ENCODE data around the gene PCDHGC3. TPM values are rescaled to one million over a fixed set of nuclear protein-coding genes. Genes with fewer than 3 reads are reported as not detected.

The PCDHGC3 gene
- total and polyA plus RNA-seq, 7 donors: 7.3 to 25.2 (median 10.4) TPM

GRCh38 chr5:141512390-141512910 is 36.7 kb downstream of the PCDHGC3 start:
- TF ChIP-seq CTCF (IDR thresholded peaks at IDR 0.05): peak; percentile 83
- DNase-seq: peak; percentile 87 to 90
- H3K4me3 ChIP-seq: peak overlapping the region; percentile 61
- H3K9me3 ChIP-seq: no peaks in the 10 kb centered on the region
- intact Hi-C loops (cut with DNase I): loop anchor here in 1 of 2 donors (5.0 kb wide), 2 partner anchors 35 to 80 kb away; partner anchors contain the start of genes PCDHGA12 and PCDHGC3
- H3K27ac ChIP-seq: peak overlapping the region; percentile 90
- ATAC-seq: peak; percentile 23 to 54 (median 35)
- 24 to 32% (median 31%) methylated on average over 25 to 28 of the region's 28 CpGs for WGBS, 3 donors
- peaks cover 6 to 37% of the 10 kb centered on the region in 2 donors for H3K36me3 ChIP-seq (ENCODE audit: insufficient read depth in 1 of 2, low read depth in 1 of 2)
- peaks cover 61% of the 10 kb centered on the region for H3K4me1 ChIP-seq
- no peaks in the 10 kb centered on the region for H3K27me3 ChIP-seq (ENCODE audit: insufficient read depth in 3 of 3, low read length in 2 of 3)

- DNase-seq (peak in 1 of 2 donors; percentile 44), ATAC-seq (peak; percentile 4 to 22 (median 12))
- Histone ChIP-seq H3K9me3 (no peaks in the 10 kb centered on the region), H3K36me3 (ENCODE audit: insufficient read depth in 1 of 2, low read depth in 1 of 2) (peaks cover 6 to 42% of the 10 kb centered on the region in 2 donors), H3K27ac (peak overlapping the region; percentile 90), H3K4me3 (peak overlapping the region; percentile 61), H3K27me3 (ENCODE audit: insufficient read depth in 3 of 3, low read length in 2 of 3) (no peaks in the 10 kb centered on the region), H3K4me1 (peaks cover 60% of the 10 kb centered on the region)
- 5 to 9% (median 6%) methylated on average over 41 to 43 of the region's 43 CpGs for whole genome bisulfite sequencing, 3 donors
- intact Hi-C loops (cut with DNase I): loop anchor here in 1 of 2 donors (5.0 kb wide), 2 partner anchors 36 to 81 kb away; partner anchors contain the start of genes PCDHGA12 and PCDHGC3
- TF ChIP-seq CTCF (IDR thresholded peaks at IDR 0.05): no peak
Observed at GRCh38 chr5:141512911-141513626, 37.3 kb downstream of the PCDHGC3 start.

GRCh38 chr5:141513627-141514329 is 38.0 kb downstream of the PCDHGC3 start:
- H3K36me3 ChIP-seq (ENCODE audit: insufficient read depth in 1 of 2, low read depth in 1 of 2): peaks cover 6 to 49% of the 10 kb centered on the region in 2 donors
- no peaks in the 10 kb centered on the region for H3K27me3 ChIP-seq (ENCODE audit: insufficient read depth in 3 of 3, low read length in 2 of 3)
- no peak for TF ChIP-seq CTCF (IDR thresholded peaks at IDR 0.05)
- peak; percentile 80 to 84 for DNase-seq
- ATAC-seq: peak; percentile 65 to 74 (median 70)
- WGBS, 3 donors: 2 to 5% (median 4%) methylated on average over 28 to 29 of the region's 29 CpGs
- H3K4me1 ChIP-seq: peaks cover 64% of the 10 kb centered on the region
- peak overlapping the region; percentile 90 for H3K27ac ChIP-seq
- peak overlapping the region; percentile 61 for H3K4me3 ChIP-seq
- intact Hi-C loops (cut with DNase I): loop anchor here in 1 of 2 donors (5.0 kb wide), 2 partner anchors 36 to 81 kb away; partner anchors contain the start of genes PCDHGA12 and PCDHGC3
- no peaks in the 10 kb centered on the region for H3K9me3 ChIP-seq

GRCh38 chr5:141514330-141515133 is 38.8 kb downstream of the PCDHGC3 start:
- peak overlapping the region; percentile 61 for H3K4me3 ChIP-seq

More at GRCh38 chr5:141514330-141515133, 38.8 kb downstream of the PCDHGC3 start:
- ATAC-seq (peak; percentile 43 to 77 (median 58)), DNase-seq (peak in 1 of 2 donors; percentile 46)
- H3K36me3 ChIP-seq (ENCODE audit: insufficient read depth in 1 of 2, low read depth in 1 of 2): peaks cover 9 to 56% of the 10 kb centered on the region in 2 donors
- H3K27me3 ChIP-seq (ENCODE audit: insufficient read depth in 3 of 3, low read length in 2 of 3): no peaks in the 10 kb centered on the region
- peaks cover 67% of the 10 kb centered on the region for H3K4me1 ChIP-seq
- H3K9me3 ChIP-seq: no peaks in the 10 kb centered on the region
- TF ChIP-seq CTCF (IDR thresholded peaks at IDR 0.05): no peak
- intact Hi-C loops (cut with DNase I): loop anchor here in 1 of 2 donors (5.0 kb wide), 2 partner anchors 37 to 82 kb away; partner anchors contain the start of genes PCDHGA12 and PCDHGC3
- peak overlapping the region; percentile 90 for H3K27ac ChIP-seq
- 26 to 33% (median 28%) methylated on average over 6 of the region's 6 CpGs for WGBS, 3 donors

Measured in psoas muscle (tissue), 8 donors.